OCI-M1 (cell line): ENCODE measurements around the gene THRA.

Experiments used
- DNase-seq: peaks from one replicate; lab custom pipeline; 2025; lab: John Stamatoyannopoulos, UW

Gene THRA

GRCh38 chr17:40084477-40084876, 21.7 kb downstream of the THRA start:
- no peak for DNase-seq

- DNase-seq = peak; percentile 66
These were observed 23.6 kb downstream of the THRA start for GRCh38 chr17:40086150-40087044.

- no peak for DNase-seq
These were observed 24.5 kb downstream of the THRA start for GRCh38 chr17:40087049-40087794.

- DNase-seq = no peak
These were observed 25.3 kb downstream of the THRA start for GRCh38 chr17:40087903-40088718.

GRCh38 chr17:40089077-40089895, 26.5 kb downstream of the THRA start:
- DNase-seq = no peak

GRCh38 chr17:40090237-40091119, 27.7 kb downstream of the THRA start:
- no peak for DNase-seq

- DNase-seq = no peak
These were observed 29.1 kb downstream of the THRA start for GRCh38 chr17:40091691-40092397.

GRCh38 chr17:40092581-40092980, 29.8 kb downstream of the THRA start:
- DNase-seq = no peak

- DNase-seq = no peak
These were observed 30.3 kb downstream of the THRA start for GRCh38 chr17:40093005-40093579.

GRCh38 chr17:40093580-40094201, 30.9 kb downstream of the THRA start:
- DNase-seq = no peak

- no peak for DNase-seq
These were observed 32.1 kb downstream of the THRA start for GRCh38 chr17:40094874-40095273.

- no peak for DNase-seq
These were observed 32.7 kb downstream of the THRA start for GRCh38 chr17:40095351-40095943.

GRCh38 chr17:40095944-40096791, 33.4 kb downstream of the THRA start:
- DNase-seq = no peak

- no peak for DNase-seq
These were observed 34.3 kb downstream of the THRA start for GRCh38 chr17:40097087-40097486.

GRCh38 chr17:40097931-40098845, 35.4 kb downstream of the THRA start:
- peak; percentile 66 for DNase-seq

GRCh38 chr17:40098846-40099618, 36.3 kb downstream of the THRA start:
- peak; percentile 99 for DNase-seq
